ENCODE results near the gene KLHL42. TPM values are rescaled to one million over a fixed set of nuclear protein-coding genes. Genes with fewer than 3 reads are reported as not detected.

The KLHL42 gene
- total and polyA plus RNA-seq, 9 of the 15 experiments (the other 6 are each of a cell fraction or from before 2014, with no cell fraction given): 1.5 to 11.8 (median 9.6) TPM

DNA sequence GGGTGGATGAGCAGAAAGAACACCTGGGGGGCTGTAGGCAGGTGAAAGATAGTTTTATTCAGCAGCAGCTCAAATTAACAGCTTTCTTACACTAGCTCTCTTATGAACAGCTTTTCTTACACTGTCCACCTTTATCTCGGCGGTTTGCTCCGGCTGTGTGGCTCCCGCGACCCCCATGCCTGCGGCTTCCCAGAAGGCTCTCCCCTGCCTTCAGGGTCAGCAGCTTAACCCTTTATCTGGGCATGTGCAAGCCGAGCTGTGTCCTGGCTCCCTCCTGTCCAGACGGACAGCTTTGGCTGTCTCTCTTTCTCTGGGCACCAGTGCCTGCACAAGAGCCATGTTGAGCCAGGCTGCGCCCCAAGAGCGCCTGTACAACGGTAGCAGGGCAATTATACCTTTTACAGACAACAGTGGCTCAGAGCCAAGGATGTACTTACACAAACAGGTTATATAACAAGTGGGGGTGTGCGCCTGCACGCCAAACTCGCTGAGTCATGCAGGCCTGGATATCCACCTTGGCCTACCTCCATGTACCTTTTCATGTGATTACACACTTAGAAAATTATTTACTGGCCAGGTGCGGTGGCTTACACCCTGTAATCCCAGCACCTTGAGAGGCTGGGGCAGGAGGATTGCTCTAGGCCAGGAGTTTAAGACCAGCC lies 28.5 kb upstream of the KLHL42 start (continued):
- TF ChIP-seq, protein P1, sequence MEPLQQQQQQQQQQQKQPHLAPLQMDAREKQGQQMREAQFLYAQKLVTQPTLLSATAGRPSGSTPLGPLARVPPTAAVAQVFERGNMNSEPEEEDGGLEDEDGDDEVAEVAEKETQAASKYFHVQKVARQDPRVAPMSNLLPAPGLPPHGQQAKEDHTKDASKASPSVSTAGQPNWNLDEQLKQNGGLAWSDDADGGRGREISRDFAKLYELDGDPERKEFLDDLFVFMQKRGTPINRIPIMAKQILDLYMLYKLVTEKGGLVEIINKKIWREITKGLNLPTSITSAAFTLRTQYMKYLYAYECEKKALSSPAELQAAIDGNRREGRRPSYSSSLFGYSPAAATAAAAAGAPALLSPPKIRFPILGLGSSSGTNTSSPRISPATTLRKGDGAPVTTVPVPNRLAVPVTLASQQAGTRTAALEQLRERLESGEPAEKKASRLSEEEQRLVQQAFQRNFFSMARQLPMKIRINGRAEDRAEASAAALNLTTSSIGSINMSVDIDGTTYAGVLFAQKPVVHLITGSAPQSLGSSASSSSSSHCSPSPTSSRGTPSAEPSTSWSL (CRISPR knock-in tag; IDR thresholded peaks at IDR 0.05; ENCODE audit: borderline replicate concordance): no peak
- TF ChIP-seq, protein P2, sequence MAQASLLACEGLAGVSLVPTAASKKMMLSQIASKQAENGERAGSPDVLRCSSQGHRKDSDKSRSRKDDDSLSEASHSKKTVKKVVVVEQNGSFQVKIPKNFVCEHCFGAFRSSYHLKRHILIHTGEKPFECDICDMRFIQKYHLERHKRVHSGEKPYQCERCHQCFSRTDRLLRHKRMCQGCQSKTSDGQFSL (CRISPR knock-in tag; IDR thresholded peaks at IDR 0.05): peak; percentile 79
- TF ChIP-seq, protein P2 (tag; IDR thresholded peaks at IDR 0.05): no peak
- TF ChIP-seq ZFX (CRISPR knock-in tag; IDR thresholded peaks at IDR 0.05) (peak; percentile 32; the same call in 1 of the 2 replicates), RCOR1 (IDR thresholded peaks at IDR 0.05; ENCODE audit: borderline replicate concordance in 1 of 2, low read depth in 2 of 2, low read length in 2 of 2) (0 out of 4 replicates have a peak, but pooled peaks of 1 of the 2 experiments have one; percentile 11), ZEB2 (IDR thresholded peaks at IDR 0.05) (peak; percentile 53; the same call in 1 of the 2 replicates), SOX6 (IDR thresholded peaks at IDR 0.05) (peak; percentile 54), MCM2 (IDR thresholded peaks at IDR 0.05; ENCODE audit: low read depth) (no peak)

Measured in K562 (cell line).